NB4 (cell line): ENCODE results near the gene GFRA3.

Experiments
- POLR2A ChIP-seq: IDR thresholded peaks from 2 replicates; pipeline ENCODE4 v1.6.1; 2011; ENCODE audit warnings: mild to moderate bottlenecking; ENCODE audit not compliant: insufficient read length; ENCODE audit errors: extremely low read depth
- TF ChIP-seq, protein P1 (sequence below): IDR thresholded peaks from one replicate; pipeline ENCODE4 v1.5.1; 2012; ENCODE audit warnings: low read depth, low read length
- TF ChIP-seq, protein P2 (sequence below): IDR thresholded peaks from 2 replicates; pipeline ENCODE4 v1.6.1; 2011; ENCODE audit warnings: low read depth, low read length

DNA sequence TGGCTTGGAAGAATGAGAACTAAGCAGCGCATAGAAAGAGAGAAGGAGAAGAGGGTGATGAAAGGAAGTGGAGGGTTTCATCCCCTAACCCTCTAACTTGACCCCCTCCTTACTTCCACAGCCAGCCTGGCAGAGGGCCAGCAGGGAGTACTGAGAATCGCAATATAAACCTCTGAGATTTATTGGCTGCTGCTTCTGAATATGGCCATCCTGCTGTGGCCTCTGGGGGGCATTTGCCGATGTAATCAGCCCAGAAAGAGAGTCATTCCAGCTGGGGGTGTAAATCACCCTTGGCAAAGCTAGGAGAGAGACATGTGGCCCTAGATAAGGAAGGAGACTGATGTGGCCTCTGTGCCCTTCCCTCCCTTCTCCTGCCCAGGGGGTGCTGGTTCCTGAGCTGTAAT lies 960 bp upstream of the GFRA3 start:
- no peak for TF ChIP-seq POLR2A
- TF ChIP-seq, protein P1, sequence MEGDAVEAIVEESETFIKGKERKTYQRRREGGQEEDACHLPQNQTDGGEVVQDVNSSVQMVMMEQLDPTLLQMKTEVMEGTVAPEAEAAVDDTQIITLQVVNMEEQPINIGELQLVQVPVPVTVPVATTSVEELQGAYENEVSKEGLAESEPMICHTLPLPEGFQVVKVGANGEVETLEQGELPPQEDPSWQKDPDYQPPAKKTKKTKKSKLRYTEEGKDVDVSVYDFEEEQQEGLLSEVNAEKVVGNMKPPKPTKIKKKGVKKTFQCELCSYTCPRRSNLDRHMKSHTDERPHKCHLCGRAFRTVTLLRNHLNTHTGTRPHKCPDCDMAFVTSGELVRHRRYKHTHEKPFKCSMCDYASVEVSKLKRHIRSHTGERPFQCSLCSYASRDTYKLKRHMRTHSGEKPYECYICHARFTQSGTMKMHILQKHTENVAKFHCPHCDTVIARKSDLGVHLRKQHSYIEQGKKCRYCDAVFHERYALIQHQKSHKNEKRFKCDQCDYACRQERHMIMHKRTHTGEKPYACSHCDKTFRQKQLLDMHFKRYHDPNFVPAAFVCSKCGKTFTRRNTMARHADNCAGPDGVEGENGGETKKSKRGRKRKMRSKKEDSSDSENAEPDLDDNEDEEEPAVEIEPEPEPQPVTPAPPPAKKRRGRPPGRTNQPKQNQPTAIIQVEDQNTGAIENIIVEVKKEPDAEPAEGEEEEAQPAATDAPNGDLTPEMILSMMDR, result no peak
- TF ChIP-seq, protein P2, sequence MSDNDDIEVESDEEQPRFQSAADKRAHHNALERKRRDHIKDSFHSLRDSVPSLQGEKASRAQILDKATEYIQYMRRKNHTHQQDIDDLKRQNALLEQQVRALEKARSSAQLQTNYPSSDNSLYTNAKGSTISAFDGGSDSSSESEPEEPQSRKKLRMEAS, result no peak
